Neural cell (in vitro differentiated cells): ENCODE measurements around the gene SPINDOC. TPM values are rescaled to one million over a fixed set of nuclear protein-coding genes. Genes with fewer than 3 reads are reported as not detected.

Experiments
- H2AFZ ChIP-seq: fragments of 200-600, 300-800 bp; sonication (generic), shearing (Covaris generic); 2 replicates; pipeline ENCODE4 v1.6.0; 2014; ENCODE audit warnings: low read depth, mild to moderate bottlenecking, antibody characterized with exemption, low read length, moderate library complexity
- H3F3A ChIP-seq: fragments of 200-600 bp; shearing (Covaris generic); 2 replicates; pipeline ENCODE4 v1.6.1; 2016; ENCODE audit warnings: mild to moderate bottlenecking, moderate library complexity, mixed read lengths, antibody characterized with exemption, low read length; ENCODE audit not compliant: insufficient read depth, poor library complexity, severe bottlenecking
- H3K27ac ChIP-seq: fragments of 200-600, 300-800 bp; sonication (generic), shearing (Covaris generic); 2 replicates; pipeline ENCODE4 v1.5.1; 2014; ENCODE audit warnings: mild to moderate bottlenecking, low read length, moderate library complexity
- H3K27me3 ChIP-seq: fragments of 300-800, 200-600 bp; sonication (generic), shearing (Covaris generic); 2 replicates; pipeline ENCODE4 v1.6.0; 2014; ENCODE audit warnings: mild to moderate bottlenecking, low read depth, low read length, moderate library complexity; ENCODE audit not compliant: insufficient read depth
- H3K36me3 ChIP-seq: fragments of 300-800, 200-600 bp; sonication (generic), shearing (Covaris generic); 2 replicates; pipeline ENCODE4 v1.5.1; 2014; ENCODE audit warnings: mild to moderate bottlenecking, antibody characterized with exemption, low read length, moderate library complexity; ENCODE audit not compliant: insufficient read depth
- H3K4me2 ChIP-seq: fragments of 300-800, 200-600 bp; sonication (generic), shearing (Covaris generic); 2 replicates; pipeline ENCODE4 v1.6.0; 2014; ENCODE audit warnings: mild to moderate bottlenecking, low read length
- H3K4me3 ChIP-seq: fragments of 300-800, 200-600 bp; sonication (generic), shearing (Covaris generic); 2 replicates; pipeline ENCODE4 v1.5.1; 2014; ENCODE audit warnings: mild to moderate bottlenecking, low read length, moderate library complexity
- H3K79me2 ChIP-seq: fragments of 200-600 bp; shearing (Covaris generic); replicated peaks from 2 replicates; pipeline ENCODE4 v1.6.0; 2014; ENCODE audit warnings: mild to moderate bottlenecking, low read length, moderate library complexity; ENCODE audit not compliant: insufficient read depth
- H3K9ac ChIP-seq: fragments of 300-800, 200-600 bp; sonication (generic), shearing (Covaris generic); 2 replicates; pipeline ENCODE4 v1.6.1; 2016; ENCODE audit warnings: mild to moderate bottlenecking, low read length, mixed read lengths
- H3K9me2 ChIP-seq: fragments of 200-600 bp; shearing (Covaris generic); 2 replicates; pipeline ENCODE4 v1.6.1; 2016; ENCODE audit warnings: mild to moderate bottlenecking, low read length, mixed read lengths; ENCODE audit not compliant: insufficient read depth
- H3K9me3 ChIP-seq: fragments of 200-600, 300-800 bp; sonication (generic), shearing (Covaris generic); 2 replicates; pipeline ENCODE4 v1.6.1; 2016; ENCODE audit warnings: mild to moderate bottlenecking, mixed run types, low read length, moderate library complexity, mixed read lengths
- H4K20me1 ChIP-seq: fragments of 200-600 bp; shearing (Covaris generic); 2 replicates; pipeline ENCODE4 v1.6.1; 2016; ENCODE audit warnings: mild to moderate bottlenecking, mixed run types; ENCODE audit not compliant: insufficient read depth
- EP300 ChIP-seq: fragments of 450-650 bp; conservative IDR thresholded peaks from 2 replicates; pipeline ENCODE4 v1.6.1; 2014; ENCODE audit warnings: antibody characterized with exemption, mild to moderate bottlenecking, moderate library complexity; ENCODE audit not compliant: poor library complexity, severe bottlenecking
- EZH2 ChIP-seq: fragments of 200-600, 300-800 bp; shearing (Covaris generic), sonication (generic); IDR thresholded peaks from 2 replicates; pipeline ENCODE4 v1.6.1; 2014; ENCODE audit warnings: antibody characterized with exemption, low read length, borderline replicate concordance, mild to moderate bottlenecking; ENCODE audit not compliant: insufficient read depth, poor library complexity, severe bottlenecking
- MXI1 ChIP-seq: fragments of 450-650 bp; conservative IDR thresholded peaks from 2 replicates; pipeline ENCODE4 v1.6.1; 2014; ENCODE audit warnings: antibody characterized with exemption, mild to moderate bottlenecking; ENCODE audit not compliant: poor library complexity, severe bottlenecking
- POLR2AphosphoS5 ChIP-seq: IDR thresholded peaks from 2 replicates; pipeline ENCODE4 v1.6.1; 2012
- RAD21 ChIP-seq: fragments of 450-650 bp; conservative IDR thresholded peaks from 2 replicates; pipeline ENCODE4 v1.6.1; 2014; ENCODE audit warnings: antibody characterized with exemption, mild to moderate bottlenecking, moderate library complexity
- SMC3 ChIP-seq: fragments of 450-650 bp; conservative IDR thresholded peaks from 2 replicates; pipeline ENCODE4 v1.6.1; 2014; ENCODE audit warnings: antibody characterized with exemption, mild to moderate bottlenecking, moderate library complexity; ENCODE audit not compliant: poor library complexity
- TAF1 ChIP-seq: IDR thresholded peaks from 2 replicates; pipeline ENCODE4 v1.6.1; 2012; ENCODE audit warnings: low read depth
- polyA plus RNA-seq: library from polyadenylated mRNA; depleted of rRNA; stranded (reverse); fragments of >200 nt; gene quantifications from 2 replicates; pipeline ENCODE4 v1.2.3, GENCODE V29; 2014
- TF ChIP-seq, protein P1 (sequence below): fragments of 450-650 bp; IDR thresholded peaks from 2 replicates; pipeline ENCODE4 v1.5.1; 2014; ENCODE audit warnings: antibody characterized with exemption, mild to moderate bottlenecking, moderate library complexity; ENCODE audit not compliant: poor library complexity, severe bottlenecking
- TF ChIP-seq, protein P2 (sequence below): IDR thresholded peaks from 2 replicates; pipeline ENCODE4 v1.6.1; 2012; ENCODE audit warnings: borderline replicate concordance

Gene SPINDOC
- polyA plus RNA-seq, 1 donor from 2014 or later = 20.3 TPM

DNA sequence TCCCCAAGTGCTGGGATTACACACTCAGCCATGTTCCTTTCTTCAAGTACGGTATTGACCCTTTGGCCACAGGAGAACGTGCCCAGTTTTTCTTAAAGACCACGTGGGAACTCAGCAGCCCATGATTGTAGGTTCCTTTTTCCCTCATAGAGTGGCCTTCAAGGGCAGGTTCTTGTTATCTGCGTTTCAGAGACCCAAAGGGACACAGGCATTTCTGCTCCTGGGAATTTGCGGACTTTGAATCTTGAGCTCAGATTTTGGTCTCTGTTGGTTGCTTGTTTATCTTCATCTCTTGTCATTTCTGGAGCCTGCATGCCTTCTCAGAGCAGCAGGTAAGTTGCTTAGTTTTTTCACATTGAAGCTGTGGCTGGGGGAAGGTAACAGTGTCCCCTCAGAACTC lies 37.7 kb downstream of the SPINDOC start:
- H3K4me2 ChIP-seq = no peak overlapping the region

DNA sequence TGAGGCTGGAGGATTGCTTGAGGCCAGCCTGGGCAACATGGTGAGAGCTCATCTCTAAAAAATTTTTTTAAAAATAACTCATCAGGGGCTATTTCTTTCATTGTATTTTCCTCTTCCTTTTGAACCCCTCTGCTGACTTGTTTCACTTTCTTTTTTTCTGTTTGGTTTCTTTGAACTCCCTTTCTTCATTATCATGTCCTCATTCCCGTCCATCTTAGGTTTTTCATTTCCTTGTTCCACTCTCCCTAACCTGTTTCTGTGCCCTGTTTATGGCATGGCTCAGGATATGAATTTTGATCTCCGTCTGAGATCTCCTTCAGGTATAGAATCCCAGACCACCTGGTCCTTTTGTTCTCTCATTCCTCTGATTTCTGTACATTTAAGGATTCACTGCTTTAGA lies 38.1 kb downstream of the SPINDOC start:
- no peak overlapping the region for H2AFZ ChIP-seq
- H3K27ac ChIP-seq = no peak overlapping the region
- H3F3A ChIP-seq = no peaks in the 10 kb centered on the region
- H3K36me3 ChIP-seq = no peaks in the 10 kb centered on the region
- TF ChIP-seq EP300 (no peak), EZH2 (no peak), RAD21 (no peak), SMC3 (no peak), POLR2AphosphoS5 (no peak), MXI1 (no peak), TAF1 (no peak)
- TF ChIP-seq, protein P1, sequence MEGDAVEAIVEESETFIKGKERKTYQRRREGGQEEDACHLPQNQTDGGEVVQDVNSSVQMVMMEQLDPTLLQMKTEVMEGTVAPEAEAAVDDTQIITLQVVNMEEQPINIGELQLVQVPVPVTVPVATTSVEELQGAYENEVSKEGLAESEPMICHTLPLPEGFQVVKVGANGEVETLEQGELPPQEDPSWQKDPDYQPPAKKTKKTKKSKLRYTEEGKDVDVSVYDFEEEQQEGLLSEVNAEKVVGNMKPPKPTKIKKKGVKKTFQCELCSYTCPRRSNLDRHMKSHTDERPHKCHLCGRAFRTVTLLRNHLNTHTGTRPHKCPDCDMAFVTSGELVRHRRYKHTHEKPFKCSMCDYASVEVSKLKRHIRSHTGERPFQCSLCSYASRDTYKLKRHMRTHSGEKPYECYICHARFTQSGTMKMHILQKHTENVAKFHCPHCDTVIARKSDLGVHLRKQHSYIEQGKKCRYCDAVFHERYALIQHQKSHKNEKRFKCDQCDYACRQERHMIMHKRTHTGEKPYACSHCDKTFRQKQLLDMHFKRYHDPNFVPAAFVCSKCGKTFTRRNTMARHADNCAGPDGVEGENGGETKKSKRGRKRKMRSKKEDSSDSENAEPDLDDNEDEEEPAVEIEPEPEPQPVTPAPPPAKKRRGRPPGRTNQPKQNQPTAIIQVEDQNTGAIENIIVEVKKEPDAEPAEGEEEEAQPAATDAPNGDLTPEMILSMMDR = no peak
- TF ChIP-seq, protein P2, sequence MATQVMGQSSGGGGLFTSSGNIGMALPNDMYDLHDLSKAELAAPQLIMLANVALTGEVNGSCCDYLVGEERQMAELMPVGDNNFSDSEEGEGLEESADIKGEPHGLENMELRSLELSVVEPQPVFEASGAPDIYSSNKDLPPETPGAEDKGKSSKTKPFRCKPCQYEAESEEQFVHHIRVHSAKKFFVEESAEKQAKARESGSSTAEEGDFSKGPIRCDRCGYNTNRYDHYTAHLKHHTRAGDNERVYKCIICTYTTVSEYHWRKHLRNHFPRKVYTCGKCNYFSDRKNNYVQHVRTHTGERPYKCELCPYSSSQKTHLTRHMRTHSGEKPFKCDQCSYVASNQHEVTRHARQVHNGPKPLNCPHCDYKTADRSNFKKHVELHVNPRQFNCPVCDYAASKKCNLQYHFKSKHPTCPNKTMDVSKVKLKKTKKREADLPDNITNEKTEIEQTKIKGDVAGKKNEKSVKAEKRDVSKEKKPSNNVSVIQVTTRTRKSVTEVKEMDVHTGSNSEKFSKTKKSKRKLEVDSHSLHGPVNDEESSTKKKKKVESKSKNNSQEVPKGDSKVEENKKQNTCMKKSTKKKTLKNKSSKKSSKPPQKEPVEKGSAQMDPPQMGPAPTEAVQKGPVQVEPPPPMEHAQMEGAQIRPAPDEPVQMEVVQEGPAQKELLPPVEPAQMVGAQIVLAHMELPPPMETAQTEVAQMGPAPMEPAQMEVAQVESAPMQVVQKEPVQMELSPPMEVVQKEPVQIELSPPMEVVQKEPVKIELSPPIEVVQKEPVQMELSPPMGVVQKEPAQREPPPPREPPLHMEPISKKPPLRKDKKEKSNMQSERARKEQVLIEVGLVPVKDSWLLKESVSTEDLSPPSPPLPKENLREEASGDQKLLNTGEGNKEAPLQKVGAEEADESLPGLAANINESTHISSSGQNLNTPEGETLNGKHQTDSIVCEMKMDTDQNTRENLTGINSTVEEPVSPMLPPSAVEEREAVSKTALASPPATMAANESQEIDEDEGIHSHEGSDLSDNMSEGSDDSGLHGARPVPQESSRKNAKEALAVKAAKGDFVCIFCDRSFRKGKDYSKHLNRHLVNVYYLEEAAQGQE = no peak
- no peak overlapping the region for H3K4me2 ChIP-seq
- no peak overlapping the region for H3K9ac ChIP-seq
- no peaks in the 10 kb centered on the region for H3K9me3 ChIP-seq
- no peaks in the 10 kb centered on the region for H3K27me3 ChIP-seq
- no peaks in the 10 kb centered on the region for H3K9me2 ChIP-seq
- H3K79me2 ChIP-seq = peaks cover 34% of the 10 kb centered on the region
- no peak overlapping the region for H3K4me3 ChIP-seq
- H4K20me1 ChIP-seq = no peaks in the 10 kb centered on the region

More for the DNA sequence above, 37.7 kb downstream of the SPINDOC start:
- H3F3A ChIP-seq = no peaks in the 10 kb centered on the region
- TF ChIP-seq MXI1 (no peak), POLR2AphosphoS5 (no peak)
- TF ChIP-seq, protein P2 = no peak
- H3K9me3 ChIP-seq = no peaks in the 10 kb centered on the region
- H2AFZ ChIP-seq = no peak overlapping the region
- no peaks in the 10 kb centered on the region for H3K9me2 ChIP-seq
- no peak overlapping the region for H3K9ac ChIP-seq
- H4K20me1 ChIP-seq = no peaks in the 10 kb centered on the region
- H3K27me3 ChIP-seq = no peaks in the 10 kb centered on the region
- no peaks in the 10 kb centered on the region for H3K36me3 ChIP-seq
- H3K79me2 ChIP-seq = peaks cover 33% of the 10 kb centered on the region
- H3K4me3 ChIP-seq = no peak overlapping the region
- no peak overlapping the region for H3K27ac ChIP-seq
